ENCODE data around the gene HMGCS2.
A peak's percentile ranks its signal among the peaks of the same experiment; 100 is the strongest.
"Not testable (repeated sequence)": the region's sequence is repeated elsewhere in the genome, so short reads cannot be mapped to it uniquely, and the experiment has no call there.

HMGCS2 gene

GRCh38 chr1:119711804-119712341 lies 56.8 kb downstream of the HMGCS2 start, which contains the start of gene PHGDH:
Gene PHGDH (plus strand): TSS chr1:119711934. CDS start chr1:119712023, 89 bp downstream.
- peak within 1 kb of the TSS; percentile 99 for H3K4me3 ChIP-seq (ENCODE audit: low read depth, low read length)
- peak; percentile 80 for DNase-seq (ENCODE audit: low read depth)

GRCh38 chr1:119711356-119711803 lies 57.3 kb downstream of the HMGCS2 start:
- H3K4me3 ChIP-seq (ENCODE audit: low read depth, low read length): peak overlapping the region; percentile 99
- not testable (repeated sequence) for DNase-seq (ENCODE audit: low read depth)

GRCh38 chr1:119706599-119706998 lies 62.1 kb downstream of the HMGCS2 start:
- DNase-seq (ENCODE audit: low read depth); H3K4me3 ChIP-seq (ENCODE audit: low read depth, low read length): not testable (repeated sequence)

- no peak for DNase-seq (ENCODE audit: low read depth)
- H3K4me3 ChIP-seq (ENCODE audit: low read depth, low read length): no peak overlapping the region
Measured at GRCh38 chr1:119703666-119704450, 64.8 kb downstream of the HMGCS2 start.

GRCh38 chr1:119702384-119702783 lies 66.3 kb downstream of the HMGCS2 start:
- no peak overlapping the region for H3K4me3 ChIP-seq (ENCODE audit: low read depth, low read length)
- DNase-seq (ENCODE audit: low read depth): peak; percentile 72

GRCh38 chr1:119701659-119702058 lies 67.0 kb downstream of the HMGCS2 start:
- no peak overlapping the region for H3K4me3 ChIP-seq (ENCODE audit: low read depth, low read length)
- DNase-seq (ENCODE audit: low read depth): no peak

GRCh38 chr1:119700326-119700725 lies 68.4 kb downstream of the HMGCS2 start:
- no peak overlapping the region for H3K4me3 ChIP-seq (ENCODE audit: low read depth, low read length)
- DNase-seq (ENCODE audit: low read depth): no peak

All from skeletal muscle cell (primary cell).